Measurements from ENCODE around the gene ZNF611. TPM values are rescaled to one million over a fixed set of nuclear protein-coding genes. Genes with fewer than 3 reads are reported as not detected.
A peak's percentile ranks its signal among the peaks of the same experiment; 100 is the strongest.

Gene ZNF611
- total and polyA plus RNA-seq, 10 of the 15 experiments (the other 5 are each of a cell fraction or from before 2014, with no cell fraction given): 1.4 to 16.8 (median 7.6) TPM

- TF ChIP-seq CEBPZ (IDR thresholded peaks at IDR 0.05; ENCODE audit: low read depth, low read length): no peak
- no peak for TF ChIP-seq CEBPB (IDR thresholded peaks at IDR 0.05; ENCODE audit: borderline replicate concordance in 1 of 2, low read depth in 2 of 2, low read length in 2 of 2)
- TF ChIP-seq MYB (IDR thresholded peaks at IDR 0.05; ENCODE audit: borderline replicate concordance, low read depth, low read length): no peak
- peak; percentile 85 for TF ChIP-seq PML (IDR thresholded peaks at IDR 0.05; ENCODE audit: low read length)
- TF ChIP-seq PAX8 (IDR thresholded peaks at IDR 0.05): no peak
- TF ChIP-seq ZBTB33 (IDR thresholded peaks at IDR 0.05): peak; percentile 63; the same call in 1 of the 2 replicates
- TF ChIP-seq RB1 (IDR thresholded peaks at IDR 0.05; ENCODE audit: borderline replicate concordance): no peak
- TF ChIP-seq EZH2 (IDR thresholded peaks at IDR 0.05; ENCODE audit: borderline replicate concordance, control insufficient read depth, low read depth, low read length): no peak
- TF ChIP-seq POLR2A (IDR thresholded peaks at IDR 0.05; ENCODE audit: low read depth, low read length): peak; percentile 88
- TF ChIP-seq CHD4 (IDR thresholded peaks at IDR 0.05): no peak
- peak; percentile 95 for TF ChIP-seq POLR2AphosphoS5 (IDR thresholded peaks at IDR 0.05; ENCODE audit: low read length)
- TF ChIP-seq CHD2 (IDR thresholded peaks at IDR 0.05; ENCODE audit: borderline replicate concordance, low read depth, low read length): no peak
- TF ChIP-seq GABPA (IDR thresholded peaks at IDR 0.05; ENCODE audit: low read depth): 0 out of 2 replicates have a peak, but pooled peaks have one; percentile 21
- no peak for TF ChIP-seq MEF2B (IDR thresholded peaks at IDR 0.05; ENCODE audit: partially characterized antibody, poor library complexity, severe bottlenecking)
- TF ChIP-seq POU2F2 (IDR thresholded peaks at IDR 0.05; ENCODE audit: borderline replicate concordance, low read depth, low read length): peak; percentile 64; the same call in 2 of the 3 replicates
- TF ChIP-seq ZNF207 (IDR thresholded peaks at IDR 0.05; ENCODE audit: borderline replicate concordance): no peak
- TF ChIP-seq RUNX3 (IDR thresholded peaks at IDR 0.05; ENCODE audit: low read length): peak; percentile 29
- TF ChIP-seq SMAD1 (IDR thresholded peaks at IDR 0.05; ENCODE audit: low read depth, partially characterized antibody): peak; percentile 72
- no peak for TF ChIP-seq ZNF592 (IDR thresholded peaks at IDR 0.05)
- TF ChIP-seq RELA (IDR thresholded peaks at IDR 0.05; ENCODE audit: borderline replicate concordance, partially characterized antibody): no peak
- TF ChIP-seq IRF4 (IDR thresholded peaks at IDR 0.05; ENCODE audit: low read depth, low read length): no peak
- no peak; a peak in 1 of 4 replicates for TF ChIP-seq BHLHE40 (IDR thresholded peaks at IDR 0.05; ENCODE audit: borderline replicate concordance in 1 of 2, low read depth in 2 of 2, low read length in 1 of 2)
Observed at GRCh38 chr19:52734893-52735661, at the start of gene ZNF611 (continued).
